Stimulated activated naive B cell treated with anti-CD40 and anti-IgM and Interleukin-4, amounts not matched to agents 10 μg/mL and 1 μg/mL and 100 μg/mL, for 72 hours (primary cell): ENCODE data around the gene LTBP1.
"Not testable (repeated sequence)": the region's sequence is repeated elsewhere in the genome, so short reads cannot be mapped to it uniquely, and the experiment has no call there.

Source experiments
- ATAC-seq, 2 donors: fragments of 150-1000 bp; cut with Tn5 transposase; replicated peaks; 2 replicates each; pipeline ENCODE4 v1.10.0; 2021; ENCODE audit warnings: moderate library complexity in 1 of 2
- DNase-seq: peaks from one replicate; pipeline ENCODE4 v3.0.0; 2021
- H3K27ac Mint-ChIP-seq: one replicate; pipeline ENCODE4 v1.8.0; 2022; ENCODE audit warnings: mild to moderate bottlenecking, mixed read lengths
- H3K27me3 Mint-ChIP-seq, 2 donors: one replicate each; pipeline ENCODE4 v1.8.0; 2022; ENCODE audit warnings: mixed read lengths in 2 of 2
- H3K36me3 Mint-ChIP-seq, 2 donors: one replicate each; pipeline ENCODE4 v1.8.0; 2022; ENCODE audit warnings: mixed read lengths in 2 of 2, mild to moderate bottlenecking in 1 of 2
- H3K4me1 Mint-ChIP-seq, 2 donors: one replicate each; pipeline ENCODE4 v1.8.0; 2022; ENCODE audit warnings: mixed read lengths in 2 of 2, mild to moderate bottlenecking in 1 of 2
- H3K4me3 Mint-ChIP-seq, 2 donors: one replicate each; pipeline ENCODE4 v1.8.0; 2022; ENCODE audit warnings: mild to moderate bottlenecking in 2 of 2, mixed read lengths in 2 of 2, moderate library complexity in 1 of 2
- H3K9me3 Mint-ChIP-seq, 2 donors: one replicate each; pipeline ENCODE4 v1.8.0; 2022; ENCODE audit warnings: mixed read lengths in 2 of 2, mild to moderate bottlenecking in 1 of 2

The LTBP1 gene, protein sequence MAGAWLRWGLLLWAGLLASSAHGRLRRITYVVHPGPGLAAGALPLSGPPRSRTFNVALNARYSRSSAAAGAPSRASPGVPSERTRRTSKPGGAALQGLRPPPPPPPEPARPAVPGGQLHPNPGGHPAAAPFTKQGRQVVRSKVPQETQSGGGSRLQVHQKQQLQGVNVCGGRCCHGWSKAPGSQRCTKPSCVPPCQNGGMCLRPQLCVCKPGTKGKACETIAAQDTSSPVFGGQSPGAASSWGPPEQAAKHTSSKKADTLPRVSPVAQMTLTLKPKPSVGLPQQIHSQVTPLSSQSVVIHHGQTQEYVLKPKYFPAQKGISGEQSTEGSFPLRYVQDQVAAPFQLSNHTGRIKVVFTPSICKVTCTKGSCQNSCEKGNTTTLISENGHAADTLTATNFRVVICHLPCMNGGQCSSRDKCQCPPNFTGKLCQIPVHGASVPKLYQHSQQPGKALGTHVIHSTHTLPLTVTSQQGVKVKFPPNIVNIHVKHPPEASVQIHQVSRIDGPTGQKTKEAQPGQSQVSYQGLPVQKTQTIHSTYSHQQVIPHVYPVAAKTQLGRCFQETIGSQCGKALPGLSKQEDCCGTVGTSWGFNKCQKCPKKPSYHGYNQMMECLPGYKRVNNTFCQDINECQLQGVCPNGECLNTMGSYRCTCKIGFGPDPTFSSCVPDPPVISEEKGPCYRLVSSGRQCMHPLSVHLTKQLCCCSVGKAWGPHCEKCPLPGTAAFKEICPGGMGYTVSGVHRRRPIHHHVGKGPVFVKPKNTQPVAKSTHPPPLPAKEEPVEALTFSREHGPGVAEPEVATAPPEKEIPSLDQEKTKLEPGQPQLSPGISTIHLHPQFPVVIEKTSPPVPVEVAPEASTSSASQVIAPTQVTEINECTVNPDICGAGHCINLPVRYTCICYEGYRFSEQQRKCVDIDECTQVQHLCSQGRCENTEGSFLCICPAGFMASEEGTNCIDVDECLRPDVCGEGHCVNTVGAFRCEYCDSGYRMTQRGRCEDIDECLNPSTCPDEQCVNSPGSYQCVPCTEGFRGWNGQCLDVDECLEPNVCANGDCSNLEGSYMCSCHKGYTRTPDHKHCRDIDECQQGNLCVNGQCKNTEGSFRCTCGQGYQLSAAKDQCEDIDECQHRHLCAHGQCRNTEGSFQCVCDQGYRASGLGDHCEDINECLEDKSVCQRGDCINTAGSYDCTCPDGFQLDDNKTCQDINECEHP (N-terminal part only)

DNA sequence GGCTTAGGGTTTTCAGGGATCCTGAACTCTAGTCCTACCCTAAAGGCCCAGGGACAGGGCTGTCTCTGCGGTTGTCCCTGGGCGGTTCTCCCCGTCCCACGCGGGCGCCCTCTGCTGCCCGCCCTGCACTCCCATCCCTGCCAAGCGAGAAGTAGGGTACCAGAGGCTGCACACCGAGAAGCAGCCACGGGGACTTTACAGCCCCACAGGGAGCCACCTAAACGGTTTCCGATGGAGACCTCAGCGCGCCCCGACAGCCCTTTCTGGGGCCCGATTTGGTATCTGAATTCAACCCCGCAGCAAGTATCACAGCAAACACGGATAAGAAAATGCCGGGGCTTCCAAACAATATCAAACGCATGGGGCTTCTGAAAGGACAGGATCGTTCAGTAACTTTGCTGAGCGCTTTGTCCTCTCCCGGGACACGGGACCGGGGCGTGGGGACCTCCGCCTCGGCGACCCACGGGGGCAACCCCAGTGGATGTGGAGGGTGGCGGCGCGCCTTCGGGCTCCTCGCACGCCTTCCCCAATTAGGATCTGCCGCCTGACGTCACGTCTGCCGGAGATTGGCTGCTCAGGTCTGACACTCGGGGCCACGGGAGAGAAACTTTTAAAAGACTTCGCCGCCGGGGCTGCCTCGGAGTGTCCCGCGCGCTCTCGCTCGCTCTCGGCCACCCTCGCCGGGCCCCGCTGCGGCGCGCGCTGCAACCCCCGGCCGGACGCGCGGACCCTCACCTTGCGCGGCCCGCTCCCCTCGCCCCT, at the start of gene LTBP1:
Gene LTBP1 (plus strand): TSS at position 640 of the 762 bp plus-strand sequence. CDS start 372 bp downstream, outside the sequence.
- Mint-ChIP-seq H3K4me3 (peak within 1 kb of the TSS; percentile 82 to 84), H3K36me3 (no peaks in the 10 kb centered on the region), H3K27me3 (peaks cover 24 to 44% of the 10 kb centered on the region in 2 donors), H3K9me3 (no peaks in the 10 kb centered on the region), H3K4me1 (peaks cover 10 to 18% of the 10 kb centered on the region in 2 donors), H3K27ac (no peak within 1 kb of the TSS)
- ATAC-seq (peak; percentile 74 to 77), DNase-seq (peak; percentile 33)

DNA sequence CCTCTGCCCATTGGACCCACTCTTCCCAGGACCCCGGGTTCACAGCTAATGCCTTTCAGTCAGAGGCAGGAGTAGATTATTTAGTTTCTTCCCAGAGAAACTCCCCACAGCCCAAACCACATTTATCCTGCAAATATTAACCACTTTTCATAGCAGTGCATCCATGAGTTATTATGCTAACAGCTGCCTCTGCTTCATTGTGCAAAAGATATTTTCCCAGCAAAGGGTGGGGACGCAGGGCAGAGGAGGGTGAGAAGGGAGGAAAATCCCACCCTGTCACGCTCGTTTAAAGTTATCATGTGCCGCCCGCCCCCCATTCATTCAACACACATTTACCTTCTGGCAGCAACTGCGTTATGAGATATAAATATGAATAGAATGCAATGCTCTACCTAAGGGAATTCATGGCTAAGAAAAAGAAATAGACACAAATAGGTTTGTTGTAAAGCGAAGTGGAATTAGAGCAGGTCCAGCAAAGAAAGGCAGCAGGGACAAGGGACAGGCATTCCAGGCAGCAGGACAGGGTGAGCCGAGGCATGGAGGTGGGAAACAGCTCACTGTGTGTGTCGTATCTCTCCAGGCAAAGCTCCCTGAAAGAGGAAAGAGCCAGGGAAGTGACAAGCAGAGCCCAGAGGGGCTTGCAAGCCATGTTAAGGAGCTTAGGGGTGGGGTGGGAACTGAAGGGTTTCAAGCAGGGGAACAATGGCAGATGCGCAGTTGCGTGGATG, 46.3 kb upstream of the LTBP1 start:
- ATAC-seq, result no peak
- Mint-ChIP-seq H3K4me3 (no peak overlapping the region), H3K27me3 (peaks cover 19 to 25% of the 10 kb centered on the region in 2 donors)

DNA sequence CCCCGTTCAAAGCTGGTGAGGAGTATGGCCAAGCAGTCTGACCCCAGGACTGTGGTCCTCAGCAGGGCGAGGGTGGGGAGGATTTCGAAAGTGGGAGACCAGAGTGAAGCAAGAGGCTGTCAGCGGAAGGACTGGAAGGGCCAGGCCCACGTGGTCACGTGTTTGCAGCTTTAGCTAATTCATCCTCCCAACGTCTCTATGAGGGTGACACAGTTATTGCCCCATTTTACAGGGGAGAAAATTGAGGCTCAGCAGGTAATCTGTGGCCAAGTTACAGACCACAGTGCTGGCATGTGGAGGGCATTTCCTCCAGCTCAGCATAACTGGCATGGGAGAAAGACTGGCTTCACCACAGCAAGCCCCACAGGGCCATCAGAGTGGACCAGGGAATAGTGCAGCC, 45.4 kb upstream of the LTBP1 start:
- peaks cover 4 to 5% of the 10 kb centered on the region in 2 donors for H3K9me3 Mint-ChIP-seq
- ATAC-seq (no peak), DNase-seq (no peak)
- peaks cover 19 to 25% of the 10 kb centered on the region in 2 donors for H3K27me3 Mint-ChIP-seq
- peaks cover 0 to 3% of the 10 kb centered on the region in 2 donors for H3K36me3 Mint-ChIP-seq
- H3K27ac Mint-ChIP-seq, result no peak overlapping the region
- H3K4me3 Mint-ChIP-seq, result no peak overlapping the region
- no peaks in the 10 kb centered on the region for H3K4me1 Mint-ChIP-seq

More for the DNA sequence above, 46.3 kb upstream of the LTBP1 start:
- Mint-ChIP-seq H3K36me3 (peaks cover 0 to 3% of the 10 kb centered on the region in 2 donors), H3K27ac (no peak overlapping the region), H3K4me1 (peaks cover 0 to 5% of the 10 kb centered on the region in 2 donors), H3K9me3 (peaks cover 4% of the 10 kb centered on the region in 2 donors)
- DNase-seq, result no peak

DNA sequence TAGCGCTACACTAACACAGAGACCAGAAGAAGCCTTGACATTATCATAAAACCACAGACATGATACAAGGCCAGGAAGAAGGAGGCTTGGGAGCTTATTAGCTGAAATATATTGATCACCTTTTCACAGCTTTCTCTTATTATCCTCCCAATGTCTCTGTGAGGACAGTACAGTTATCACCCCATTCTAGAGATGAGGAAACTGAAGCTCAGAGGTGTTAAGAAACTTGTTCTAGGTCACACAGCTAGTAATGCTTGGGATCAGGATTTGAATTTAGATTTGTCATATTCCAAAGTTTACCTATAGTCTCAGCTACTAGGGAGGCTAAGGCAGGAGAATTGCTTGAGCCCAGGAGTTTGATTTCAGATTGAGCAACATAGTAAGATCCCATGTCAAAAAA, 44.6 kb upstream of the LTBP1 start:
- Mint-ChIP-seq H3K27me3 (peaks cover 19 to 25% of the 10 kb centered on the region in 2 donors), H3K4me3 (no peak overlapping the region), H3K9me3 (peaks cover 2 to 3% of the 10 kb centered on the region in 2 donors), H3K36me3 (peaks cover 0 to under 1% of the 10 kb centered on the region in 2 donors), H3K4me1 (no peaks in the 10 kb centered on the region), H3K27ac (no peak overlapping the region)
- ATAC-seq, result no peak
- no peak for DNase-seq

DNA sequence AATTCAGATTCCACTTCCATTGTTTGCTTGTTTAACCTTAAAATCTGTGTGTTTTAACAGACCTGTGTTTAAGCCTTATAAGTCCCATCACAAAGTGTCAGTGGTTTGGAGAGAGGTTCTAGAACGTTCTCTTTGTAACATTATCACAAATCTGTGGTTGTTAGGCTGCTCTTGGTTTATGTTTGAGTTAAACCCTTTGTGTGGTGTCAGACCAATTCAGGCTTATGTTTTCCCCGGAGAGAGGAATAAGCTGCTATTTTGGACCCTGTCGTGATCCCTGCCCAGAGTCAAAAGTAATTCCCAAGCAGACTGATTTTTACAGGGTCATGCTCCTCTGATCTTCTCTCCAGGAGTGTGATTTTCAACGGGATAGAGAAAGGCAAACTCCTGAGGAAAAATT, 43.8 kb upstream of the LTBP1 start:
- peaks cover 0 to 1% of the 10 kb centered on the region in 2 donors for H3K9me3 Mint-ChIP-seq
- no peak overlapping the region for H3K27ac Mint-ChIP-seq
- DNase-seq, result no peak
- H3K27me3 Mint-ChIP-seq, result peaks cover 19 to 22% of the 10 kb centered on the region in 2 donors
- no peaks in the 10 kb centered on the region for H3K4me1 Mint-ChIP-seq
- H3K4me3 Mint-ChIP-seq, result no peak overlapping the region
- no peak for ATAC-seq
- H3K36me3 Mint-ChIP-seq, result no peaks in the 10 kb centered on the region

DNA sequence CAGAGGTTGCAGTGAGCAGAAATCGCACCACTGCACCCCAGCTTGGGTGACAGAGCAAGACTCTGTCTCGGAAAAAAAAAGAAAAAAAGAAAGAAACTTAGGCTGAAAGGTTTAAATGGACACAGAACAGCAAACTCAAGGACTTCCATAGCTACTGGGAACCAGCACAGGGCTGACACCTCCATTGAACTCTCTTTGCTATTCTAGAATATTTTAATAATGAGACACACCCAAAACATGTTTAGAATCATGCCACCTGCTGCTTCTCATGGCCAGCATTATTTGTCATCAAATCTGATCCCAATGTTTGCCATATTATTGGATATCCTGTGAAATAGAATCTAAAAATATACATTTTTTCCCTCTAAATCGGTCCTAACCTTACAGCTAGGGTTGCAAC, 42.7 kb upstream of the LTBP1 start:
- H3K27ac Mint-ChIP-seq, result no peak overlapping the region
- no peak overlapping the region for H3K4me3 Mint-ChIP-seq
- ATAC-seq (no peak), DNase-seq (no peak)
- no peaks in the 10 kb centered on the region for H3K4me1 Mint-ChIP-seq
- peaks cover 19 to 21% of the 10 kb centered on the region in 2 donors for H3K27me3 Mint-ChIP-seq
- peaks cover 0 to 1% of the 10 kb centered on the region in 2 donors for H3K9me3 Mint-ChIP-seq
- no peaks in the 10 kb centered on the region for H3K36me3 Mint-ChIP-seq

DNA sequence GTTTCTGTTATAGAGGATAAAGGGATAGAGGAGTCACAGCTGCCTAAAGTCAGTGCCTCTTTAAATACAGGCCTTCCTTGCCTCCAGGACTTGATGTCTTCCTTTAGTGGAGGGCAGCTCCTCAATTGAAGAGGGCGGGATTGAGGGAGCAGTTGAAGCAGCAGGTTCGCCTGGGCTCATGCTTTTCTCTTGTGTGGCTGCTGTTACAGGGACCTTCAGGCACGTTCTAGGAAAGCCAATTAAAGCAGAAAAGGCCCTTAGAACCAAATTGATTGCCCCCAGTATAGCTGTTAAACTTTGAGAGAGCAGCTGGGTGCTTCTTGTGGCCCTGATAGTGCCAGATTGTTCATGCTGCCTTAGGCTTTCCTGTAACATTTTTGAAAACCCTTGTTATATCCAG, 42.0 kb upstream of the LTBP1 start:
- H3K36me3 Mint-ChIP-seq, result no peaks in the 10 kb centered on the region
- no peak for ATAC-seq
- no peak for DNase-seq
- no peaks in the 10 kb centered on the region for H3K4me1 Mint-ChIP-seq
- H3K9me3 Mint-ChIP-seq, result peaks cover 0 to 1% of the 10 kb centered on the region in 2 donors
- H3K27me3 Mint-ChIP-seq, result peaks cover 19 to 21% of the 10 kb centered on the region in 2 donors
- H3K4me3 Mint-ChIP-seq, result no peak overlapping the region
- H3K27ac Mint-ChIP-seq, result no peak overlapping the region

DNA sequence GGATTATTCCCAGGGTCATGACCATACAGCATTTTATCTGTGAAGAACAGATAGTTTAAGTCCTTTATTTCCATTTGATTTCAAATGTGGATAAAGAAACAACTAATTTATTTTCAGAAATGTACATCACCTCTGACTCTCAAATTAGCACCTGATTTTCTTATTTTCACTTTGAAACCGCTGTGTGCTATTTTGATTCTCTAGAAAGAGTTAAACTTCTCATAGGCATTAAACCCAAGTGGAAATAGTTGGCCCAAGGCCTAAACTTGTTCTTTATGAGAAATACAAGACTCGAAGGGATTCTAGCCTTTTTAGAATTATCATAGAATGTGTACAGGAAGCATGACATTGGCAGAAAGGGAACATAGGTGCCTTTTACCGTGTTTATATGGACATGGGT, 41.5 kb upstream of the LTBP1 start:
- H3K4me1 Mint-ChIP-seq, result no peaks in the 10 kb centered on the region
- no peaks in the 10 kb centered on the region for H3K36me3 Mint-ChIP-seq

DNA sequence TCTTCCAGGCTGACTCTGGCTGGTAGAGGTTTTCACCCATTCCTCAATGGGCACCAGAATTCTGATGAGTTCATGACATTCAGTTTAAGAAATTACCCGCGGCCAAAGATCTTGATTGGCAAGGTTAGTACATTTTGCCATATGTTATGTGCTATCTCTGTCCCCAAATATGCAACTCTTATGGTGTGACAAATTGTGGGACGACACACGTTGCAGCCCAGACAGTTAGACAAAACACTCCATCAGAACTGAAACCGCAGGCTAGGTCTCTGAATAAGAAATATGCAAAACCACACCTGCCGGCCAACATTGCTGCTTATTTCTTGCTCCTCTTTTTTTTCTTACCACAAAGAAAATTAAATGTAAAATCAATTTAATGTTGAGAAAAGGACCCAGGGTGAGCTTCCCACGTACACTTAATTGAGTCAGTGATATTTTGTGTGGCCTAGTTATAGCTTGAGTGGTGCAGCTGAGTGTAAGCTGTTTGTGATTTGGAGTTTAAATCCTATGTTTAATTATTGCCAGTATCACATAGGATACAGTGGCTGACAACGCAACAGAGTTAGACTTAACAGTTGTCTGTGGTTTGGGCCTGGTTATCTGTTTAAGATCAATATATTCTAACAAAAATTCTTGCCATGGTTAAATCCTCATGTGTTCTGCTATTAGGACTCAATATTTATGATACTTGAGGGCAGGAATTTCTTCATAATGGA, 35.7 kb upstream of the LTBP1 start:
- Mint-ChIP-seq H3K27ac (no peak overlapping the region), H3K36me3 (no peaks in the 10 kb centered on the region)
- no peak for ATAC-seq

More for the DNA sequence above, 41.5 kb upstream of the LTBP1 start:
- ATAC-seq (no peak), DNase-seq (no peak)
- Mint-ChIP-seq H3K27me3 (peaks cover 15 to 18% of the 10 kb centered on the region in 2 donors), H3K4me3 (no peak overlapping the region), H3K27ac (no peak overlapping the region), H3K9me3 (peaks cover 0 to 1% of the 10 kb centered on the region in 2 donors)

DNA sequence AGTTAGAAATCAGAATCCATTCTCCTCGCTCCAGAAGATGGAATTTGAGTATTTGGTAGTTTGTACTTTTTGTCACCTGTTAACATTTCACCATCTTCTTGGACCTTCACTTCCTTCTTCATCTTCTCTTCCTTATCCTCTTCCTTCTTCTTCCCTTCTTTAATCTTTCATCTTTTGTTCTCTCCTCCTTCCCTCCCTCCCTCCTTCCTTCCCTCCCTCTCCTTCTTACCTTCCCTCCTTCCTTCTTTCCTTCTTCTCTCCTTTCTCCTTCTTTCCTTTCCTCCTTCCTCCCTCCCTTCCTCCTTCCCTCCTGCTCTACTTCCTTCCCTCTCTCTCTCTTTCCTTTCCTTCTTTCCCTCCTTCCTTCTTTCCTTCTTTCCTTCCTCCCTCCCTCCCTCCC, 31.1 kb upstream of the LTBP1 start:
- no peak for DNase-seq
- Mint-ChIP-seq H3K36me3 (no peaks in the 10 kb centered on the region), H3K4me3 (no peak overlapping the region), H3K27me3 (peaks cover 0 to 18% of the 10 kb centered on the region in 2 donors), H3K4me1 (no peaks in the 10 kb centered on the region), H3K27ac (no peak overlapping the region), H3K9me3 (no peaks in the 10 kb centered on the region)
- no peak for ATAC-seq

More for the DNA sequence above, 35.7 kb upstream of the LTBP1 start:
- H3K4me1 Mint-ChIP-seq, result no peaks in the 10 kb centered on the region
- no peaks in the 10 kb centered on the region for H3K9me3 Mint-ChIP-seq
- no peak for DNase-seq
- peaks cover 0 to 4% of the 10 kb centered on the region in 2 donors for H3K27me3 Mint-ChIP-seq
- no peak overlapping the region for H3K4me3 Mint-ChIP-seq

DNA sequence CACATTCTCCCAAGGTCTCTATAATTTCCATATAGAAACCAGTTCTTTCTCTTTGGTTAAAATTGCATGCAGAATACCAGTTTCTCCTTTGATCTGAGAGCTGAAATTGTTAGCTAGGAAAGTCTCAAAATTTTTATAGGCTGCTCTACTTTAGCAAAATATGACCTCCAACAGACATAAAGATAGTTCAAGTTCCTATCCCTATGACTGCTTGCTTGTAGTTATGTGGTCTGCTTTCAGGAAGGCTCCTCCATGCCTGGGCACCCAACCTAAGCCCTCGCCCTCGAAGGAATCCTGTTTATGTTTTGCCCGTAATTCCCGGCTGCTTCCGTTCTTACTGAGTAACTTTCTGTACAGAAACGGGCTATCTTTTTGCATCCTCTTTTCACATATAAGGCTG, 28.0 kb upstream of the LTBP1 start:
- H3K36me3 Mint-ChIP-seq, result no peaks in the 10 kb centered on the region
- DNase-seq (no peak), ATAC-seq (no peak)
- no peaks in the 10 kb centered on the region for H3K9me3 Mint-ChIP-seq
- H3K27ac Mint-ChIP-seq, result no peak overlapping the region
- no peaks in the 10 kb centered on the region for H3K4me1 Mint-ChIP-seq
- no peak overlapping the region for H3K4me3 Mint-ChIP-seq
- peaks cover 0 to 29% of the 10 kb centered on the region in 2 donors for H3K27me3 Mint-ChIP-seq

DNA sequence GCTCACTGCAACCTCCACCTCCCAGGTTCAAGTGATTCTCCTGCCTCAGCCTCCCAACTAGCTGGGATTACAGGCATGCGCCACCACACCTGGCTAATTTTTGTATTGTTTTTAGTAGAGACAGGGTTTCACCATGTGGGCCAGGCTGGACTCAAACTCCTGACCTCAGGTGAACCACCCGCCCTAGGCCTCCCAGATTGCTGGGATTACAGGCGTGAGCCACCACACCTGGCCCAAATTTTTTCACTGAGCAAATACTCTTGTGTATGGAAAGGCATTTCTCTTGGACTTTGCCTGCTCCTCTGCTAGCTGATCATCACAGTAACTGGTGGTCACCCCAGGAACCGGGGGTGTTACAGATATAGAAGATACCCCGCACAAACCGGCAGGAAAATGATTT, 26.9 kb upstream of the LTBP1 start:
- H3K27ac Mint-ChIP-seq, H3K9me3 Mint-ChIP-seq, H3K4me3 Mint-ChIP-seq, DNase-seq, H3K4me1 Mint-ChIP-seq, ATAC-seq, H3K36me3 Mint-ChIP-seq: not testable (repeated sequence)
- H3K27me3 Mint-ChIP-seq, result peaks cover 0 to 24% of the 10 kb centered on the region in 2 donors
